HG03521 (cell line): ENCODE results near the gene CHAF1A.

Source experiments
- ATAC-seq: cut with Tn5 transposase; IDR thresholded peaks from one replicate; pipeline ENCODE4 v1.9.1; 2021; ENCODE audit warnings: mild to moderate bottlenecking, moderate library complexity; ENCODE audit not compliant: unreplicated experiment

Gene CHAF1A

GRCh38 chr19:4403005-4403761 is 743 bp downstream of the CHAF1A start:
- ATAC-seq: no peak

- ATAC-seq: no peak
These were observed 3.5 kb downstream of the CHAF1A start for GRCh38 chr19:4405977-4406376.

DNA sequence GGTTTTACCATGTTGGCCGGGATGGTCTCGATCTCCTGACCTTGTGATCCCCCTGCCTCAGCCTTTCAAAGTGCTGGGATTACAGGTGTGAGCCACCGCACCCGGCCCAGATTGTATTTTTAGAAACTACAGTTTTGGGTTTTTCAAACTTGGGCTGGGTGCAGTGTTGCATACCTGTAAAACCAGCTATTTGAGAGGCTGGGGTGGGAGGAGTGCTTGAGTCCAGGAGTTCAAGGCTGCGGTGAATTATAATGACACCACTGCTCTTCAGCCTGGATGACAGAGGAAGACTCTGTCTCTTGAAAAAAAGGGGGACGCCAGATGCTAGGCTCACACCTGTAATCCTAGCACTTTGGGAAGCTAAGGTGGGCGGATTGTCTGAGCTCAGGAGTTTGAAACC is 4.2 kb downstream of the CHAF1A start:
- no peak for ATAC-seq

GRCh38 chr19:4409123-4409933 is 6.9 kb downstream of the CHAF1A start:
- no peak for ATAC-seq

DNA sequence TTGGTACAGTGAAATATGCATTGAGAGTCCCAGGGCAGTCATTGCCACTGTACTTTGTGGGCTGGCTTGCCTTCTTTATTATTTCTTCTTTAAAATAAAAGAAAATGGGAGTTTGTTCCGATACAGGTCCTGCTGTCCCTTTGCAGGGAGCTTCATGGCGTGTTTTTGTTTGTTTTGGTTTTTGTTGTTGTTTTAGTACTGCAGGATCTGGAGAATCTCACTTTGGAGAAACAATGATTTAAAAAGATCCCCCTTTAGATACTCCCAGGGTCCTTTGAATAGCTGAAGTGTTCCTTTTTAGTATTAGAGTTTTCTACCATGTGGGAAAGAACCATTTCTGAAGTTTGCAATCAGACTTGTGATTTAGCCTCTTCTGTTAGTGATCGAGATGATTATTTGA is 11.1 kb downstream of the CHAF1A start:
- no peak for ATAC-seq

DNA sequence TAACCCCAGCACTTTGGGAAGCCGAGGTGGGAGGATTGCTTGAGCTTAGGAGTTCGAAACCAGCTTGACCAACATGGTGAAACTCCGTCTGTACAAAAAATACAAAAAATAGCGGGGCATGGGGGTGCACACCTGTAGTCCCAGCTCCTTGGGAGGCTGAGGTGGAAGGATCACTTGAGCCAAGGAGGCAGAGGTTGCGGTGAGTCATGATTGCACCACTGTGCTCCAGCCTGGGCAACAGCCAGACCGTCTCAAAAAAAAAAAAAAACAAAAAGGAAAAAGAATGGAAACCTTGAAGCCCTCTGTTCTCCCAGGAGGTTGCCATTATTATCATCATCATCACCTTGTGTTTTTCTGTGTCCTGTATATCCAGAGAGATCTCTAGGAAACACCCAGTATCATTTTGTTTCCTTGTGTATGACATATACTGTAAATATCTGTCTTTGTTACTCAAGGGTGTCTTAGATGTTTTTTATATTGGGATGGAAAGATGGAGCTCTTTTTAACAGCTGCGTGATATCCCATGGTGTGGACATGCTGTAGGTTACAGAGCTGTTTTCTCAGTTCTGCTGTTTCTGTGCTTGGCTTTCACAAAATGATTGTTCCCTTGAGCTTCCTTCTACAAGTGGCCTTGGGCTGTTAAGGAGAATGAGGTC is 11.8 kb downstream of the CHAF1A start:
- ATAC-seq: no peak

GRCh38 chr19:4414800-4415321 is 12.4 kb downstream of the CHAF1A start:
- no peak for ATAC-seq

DNA sequence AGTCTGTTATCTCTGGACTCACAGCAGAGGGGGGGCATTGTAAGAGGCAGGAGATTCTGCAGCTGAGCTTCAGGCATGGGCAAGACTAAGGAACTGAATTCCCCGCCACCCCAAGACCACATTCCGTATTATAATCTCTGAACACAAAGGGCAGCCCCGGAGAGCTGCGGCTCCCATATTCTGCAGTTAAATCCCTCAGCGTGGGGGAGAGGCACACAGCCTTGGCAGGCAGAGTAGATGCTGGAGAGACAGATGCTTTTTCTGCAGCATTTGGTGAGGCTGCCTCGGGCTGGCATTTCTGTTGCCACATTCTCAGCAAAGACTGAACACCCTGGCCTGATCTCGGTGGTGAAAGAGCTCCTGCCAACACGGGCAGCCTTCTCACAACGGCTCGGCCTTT is 12.9 kb downstream of the CHAF1A start:
- ATAC-seq: no peak

DNA sequence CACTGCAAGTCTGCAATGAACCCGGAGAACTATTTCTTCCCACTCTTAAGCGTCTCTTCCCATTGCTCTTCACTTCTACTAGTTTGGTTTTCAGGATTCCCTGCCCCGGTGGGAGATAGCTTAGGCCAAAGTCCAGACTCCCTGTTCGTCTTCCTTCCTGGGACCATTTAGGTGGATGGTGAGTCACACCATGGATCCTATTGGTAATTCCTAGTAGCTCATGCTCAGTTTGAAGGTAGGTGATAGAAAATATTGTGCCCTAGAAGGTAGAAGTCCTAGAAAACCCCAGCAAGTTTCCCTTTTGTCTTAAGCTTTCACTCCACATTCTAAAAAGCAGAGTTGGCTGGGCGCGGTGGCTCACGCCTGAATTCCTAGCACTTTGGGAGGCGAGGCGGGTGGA is 13.8 kb downstream of the CHAF1A start:
- no peak for ATAC-seq

GRCh38 chr19:4423416-4424126 is 21.1 kb downstream of the CHAF1A start:
- ATAC-seq: no peak

GRCh38 chr19:4425537-4425936 is 23.1 kb downstream of the CHAF1A start:
- no peak for ATAC-seq

DNA sequence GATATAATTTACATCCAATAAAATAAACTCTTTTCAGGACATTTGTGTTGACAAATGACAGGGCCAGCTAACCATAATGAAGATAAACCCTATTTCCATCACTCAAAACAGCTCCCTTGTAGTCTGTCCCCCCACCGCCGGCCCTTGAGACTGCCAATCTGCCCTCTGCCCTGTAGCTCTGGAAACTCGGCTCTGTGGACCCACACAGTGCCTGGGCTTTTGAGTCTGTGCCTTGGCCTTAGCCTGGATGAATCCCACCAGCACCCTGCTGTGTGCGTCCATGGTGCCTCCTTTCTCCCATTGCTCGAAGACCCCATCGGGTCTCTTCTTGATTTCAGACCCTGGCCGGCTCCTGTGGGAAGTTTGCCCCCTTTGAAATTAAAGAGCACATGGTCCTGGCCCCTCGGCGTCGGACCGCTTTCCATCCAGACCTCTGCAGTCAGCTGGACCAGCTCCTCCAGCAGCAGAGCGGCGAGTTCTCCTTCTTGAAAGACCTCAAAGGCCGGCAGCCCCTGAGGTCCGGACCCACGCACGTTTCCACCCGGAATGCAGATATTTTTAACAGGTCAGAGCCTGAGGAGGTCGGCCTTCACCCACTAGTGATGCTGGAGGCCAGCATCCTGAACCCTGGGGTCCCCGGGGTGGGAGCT is 26.0 kb downstream of the CHAF1A start:
- no peak for ATAC-seq

DNA sequence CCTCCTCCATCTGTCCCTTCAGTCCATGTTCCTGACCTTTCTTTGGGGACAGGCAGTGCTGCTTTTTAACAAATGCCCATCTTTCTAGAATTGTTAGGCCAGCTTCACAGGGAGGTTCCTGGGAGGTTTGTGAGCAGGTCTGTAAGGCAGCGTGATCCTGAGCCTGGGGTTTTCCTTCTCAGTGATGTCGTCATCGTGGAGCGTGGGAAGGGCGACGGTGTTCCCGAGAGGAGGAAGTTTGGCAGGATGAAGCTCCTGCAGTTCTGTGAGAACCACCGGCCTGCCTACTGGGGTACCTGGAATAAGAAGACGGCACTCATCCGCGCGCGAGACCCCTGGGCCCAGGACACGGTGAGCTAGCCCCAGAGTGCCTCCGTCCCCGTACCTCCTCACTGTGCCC is 26.8 kb downstream of the CHAF1A start:
- ATAC-seq: no peak

GRCh38 chr19:4429771-4430171 is 27.3 kb downstream of the CHAF1A start:
- ATAC-seq: no peak

GRCh38 chr19:4430760-4431159 is 28.3 kb downstream of the CHAF1A start:
- ATAC-seq: no peak

DNA sequence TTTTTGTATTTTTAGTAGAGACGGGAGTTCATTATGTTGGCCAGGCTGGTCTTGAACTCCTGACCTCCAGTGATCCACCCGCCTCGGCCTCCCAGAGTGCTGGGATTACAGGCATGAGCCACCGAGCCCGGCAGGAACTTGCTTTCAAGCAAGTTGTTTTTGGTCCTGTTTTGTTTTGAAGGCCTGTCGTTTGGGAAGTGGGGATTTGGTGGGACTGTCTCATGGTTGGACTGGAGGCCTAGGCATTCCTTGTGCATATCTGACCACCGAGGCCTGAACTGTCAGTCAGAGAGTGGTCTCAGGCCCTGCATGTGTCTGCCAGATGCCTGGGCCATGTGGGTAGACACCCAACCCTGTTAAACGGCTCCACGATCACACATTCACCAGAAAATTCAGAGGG is 28.9 kb downstream of the CHAF1A start:
- ATAC-seq: no peak

DNA sequence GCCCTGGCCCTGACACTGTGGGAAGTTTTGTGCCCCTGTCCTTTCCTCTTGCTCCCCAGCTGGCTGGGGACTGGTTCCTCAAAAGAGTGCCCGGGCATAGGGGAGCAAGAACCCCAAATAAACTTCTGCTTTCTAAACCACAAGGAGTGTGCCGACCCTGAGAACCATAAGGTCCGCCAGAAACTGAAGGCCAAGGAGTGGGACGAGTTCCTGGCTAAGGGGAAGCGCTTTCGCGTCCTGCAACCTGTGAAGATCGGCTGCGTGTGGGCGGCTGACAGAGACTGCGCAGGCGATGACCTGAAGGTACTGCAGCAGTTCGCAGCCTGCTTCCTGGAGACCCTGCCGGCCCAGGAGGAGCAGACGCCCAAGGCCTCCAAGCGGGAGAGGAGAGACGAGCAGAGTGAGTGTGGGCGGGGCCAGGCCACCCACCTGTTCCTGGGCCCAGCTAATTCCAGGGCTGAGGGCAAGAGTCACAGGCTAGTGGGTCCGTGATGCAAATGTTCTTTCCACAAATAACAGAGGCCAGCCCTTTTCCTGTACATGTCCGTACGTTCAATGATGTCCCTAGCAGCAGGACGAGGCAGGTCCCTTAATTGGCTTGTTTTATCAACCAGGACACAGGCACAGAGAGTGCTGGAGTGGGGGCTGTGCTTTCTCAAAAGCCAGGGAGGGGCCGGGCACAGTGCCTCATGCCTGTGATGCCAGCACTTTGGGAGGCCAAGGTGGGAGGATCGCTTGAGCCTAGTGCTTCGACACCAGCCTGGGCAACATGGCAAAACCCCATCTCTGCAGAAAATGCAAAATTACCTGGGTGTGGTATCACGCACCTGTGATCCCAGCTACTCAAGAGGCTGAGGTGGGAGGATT is 29.6 kb downstream of the CHAF1A start:
- ATAC-seq: no peak

GRCh38 chr19:4432918-4433506 is 30.6 kb downstream of the CHAF1A start:
- ATAC-seq: no peak

DNA sequence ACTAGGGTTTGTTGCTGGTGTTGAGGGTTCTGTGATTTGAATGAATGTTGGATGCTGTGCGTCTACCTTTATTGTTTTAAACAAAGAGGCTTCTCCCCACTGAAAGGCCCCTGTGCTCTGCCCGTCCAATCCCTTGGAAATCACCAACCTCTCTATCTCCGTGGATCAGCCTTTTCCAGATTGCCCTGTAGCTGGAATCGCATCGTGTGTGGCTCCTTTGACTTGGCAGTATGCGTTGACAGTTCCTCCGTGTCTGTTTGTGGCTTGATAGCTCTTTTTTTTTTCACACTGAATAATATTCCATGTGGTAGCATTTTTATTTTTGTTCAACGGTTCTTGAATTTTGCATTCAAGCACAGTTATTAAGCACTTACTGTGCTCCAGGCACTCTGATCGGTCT is 32.0 kb downstream of the CHAF1A start:
- ATAC-seq: no peak
